Activated T-cell treated with anti-CD3 and anti-CD28 coated beads for 1 hour (primary cell): Measurements from ENCODE around the gene STOML1.

ENCODE experiments used
- DNase-seq: peaks from one replicate; pipeline ENCODE4 v3.0.0-alpha.2; 2020; ENCODE audit warnings: low read depth

Gene STOML1

GRCh38 chr15:73928971-73929627, 63.0 kb downstream of the STOML1 start:
- no peak for DNase-seq
